Spleen (tissue), 11 donors: Measurements from ENCODE around the gene MEX3C. TPM values are rescaled to one million over a fixed set of nuclear protein-coding genes. Genes with fewer than 3 reads are reported as not detected.

ENCODE experiments used
- DNase-seq: peaks from one replicate; pipeline ENCODE4 v3.0.0-alpha.2; 2020
- H3K27ac ChIP-seq, 8 donors: fragments of 200-600 bp; sonication (generic) in 7 of 8; 1 replicate in 4 of 8; 2 replicates in 4 of 8; pipeline versions ENCODE4 v1.5.0 to v1.8.0; 2016 to 2021; ENCODE audit warnings: inconsistent platforms in 4 of 8, mild to moderate bottlenecking in 4 of 8, moderate library complexity in 1 of 8
- H3K27me3 ChIP-seq, 7 donors: fragments of 200-600 bp; sonication (generic) in 6 of 7; replicated peaks in 1 of 7; 1 replicate in 4 of 7; 2 replicates in 3 of 7; pipeline versions ENCODE4 v1.5.0 to v1.8.0; 2016 to 2021; ENCODE audit warnings: inconsistent platforms in 3 of 7, mild to moderate bottlenecking in 1 of 7
- H3K36me3 ChIP-seq, 6 donors: fragments of 200-600 bp; sonication (generic) in 5 of 6; 1 replicate in 4 of 6; 2 replicates in 2 of 6; pipeline versions ENCODE4 v1.5.0 to v1.8.0; 2016 to 2021; ENCODE audit warnings: inconsistent platforms in 2 of 6
- H3K4me1 ChIP-seq, 6 donors: fragments of 200-600 bp; sonication (generic) in 5 of 6; 1 replicate in 3 of 6; 2 replicates in 3 of 6; pipeline versions ENCODE4 v1.5.0 to v1.8.0; 2016 to 2021; ENCODE audit warnings: inconsistent platforms in 3 of 6
- H3K4me3 ChIP-seq, 8 donors: fragments of 200-600 bp; sonication (generic) in 7 of 8; 1 replicate in 4 of 8; 2 replicates in 4 of 8; pipeline versions ENCODE4 v1.5.0 to v1.8.0; 2016 to 2021; ENCODE audit warnings: inconsistent platforms in 4 of 8, mild to moderate bottlenecking in 4 of 8, moderate library complexity in 2 of 8
- H3K9me3 ChIP-seq, 8 donors: fragments of 200-600 bp; sonication (generic) in 7 of 8; 1 replicate in 4 of 8; 2 replicates in 4 of 8; pipeline versions ENCODE4 v1.5.0 to v1.8.0; 2016 to 2021; ENCODE audit warnings: inconsistent platforms in 4 of 8
- POLR2A ChIP-seq, 3 donors: fragments of 450-650 bp; IDR thresholded peaks; one replicate each; pipeline ENCODE4 v1.5.1; 2017; ENCODE audit warnings: antibody characterized with exemption in 3 of 3, mild to moderate bottlenecking in 1 of 3
- POLR2AphosphoS5 ChIP-seq, 3 donors: sonication (generic); formaldehyde crosslinking; IDR thresholded peaks; one replicate each; pipeline ENCODE4 v1.5.1; 2017; ENCODE audit warnings: antibody characterized with exemption in 3 of 3
- WGBS, 5 donors: extraction: QIAGEN DNeasy Blood & Tissue Kit in 3 of 5; methylation state at CpG; one replicate each; pipeline versions ENCODE4 v1.1.5 to v1.1.7; 2013 to 2018; 5-methylcytosine and 5-hydroxymethylcytosine counted together
- intact Hi-C: fragments of 100-400 bp; cut with DNase I; formaldehyde crosslinking; loops from one replicate; pipeline ENCODE4 v1.15.0; 2023; ENCODE audit warnings: low total_unique reads
- polyA plus RNA-seq, 3 donors: library from polyadenylated mRNA; stranded (reverse); fragments of 200-250 nt; gene quantifications; one replicate each; pipeline ENCODE4 v1.2.1, GENCODE V29; 2013
- total RNA-seq, 7 donors: library from RNA; depleted of rRNA in 3 of 7; stranded (reverse); fragments of >200 nt in 3 of 7; fragmentation: NEBNext Ultra II Directional in 4 of 7; extraction: Animal tissue kit (Norgen Biotek cat#: 25700) in 4 of 7; gene quantifications; one replicate each; pipeline versions ENCODE4 v1.1.0 to v1.2.1, GENCODE V29; 2016 to 2021
- TF ChIP-seq, protein P1 (sequence below), 11 experiments: fragments of 200-600 bp in 7 of 11; fragments of 450-650 bp in 4 of 11; sonication (generic) in 4 of 11; IDR thresholded peaks in 8 of 11; conservative IDR thresholded peaks in 3 of 11; 1 replicate in 7 of 11; 2 replicates in 4 of 11; pipeline versions ENCODE4 v1.4.0 to v1.8.0; 2016 to 2021; ENCODE audit warnings: antibody characterized with exemption in 11 of 11, inconsistent platforms in 4 of 11, mild to moderate bottlenecking in 1 of 11
- donor health status: healthy with polysubstance abuse.
- donor health status: DM: no; HTN: no; CAD: no; lungs with moderate emphysema.
- donor health status: DM: no; HTN: no; CAD: no.
- donor health status: Bipolar disorder and iron deficiency.
- donor health status: healthy.
- donor health status: DM: no; HTN: no; CAD: no.
- donor health status: DM: yes; HTN: yes; CAD: no.

MEX3C gene
- total and polyA plus RNA-seq, 10 donors = 10.2 to 56.7 (median 42.7) TPM

DNA sequence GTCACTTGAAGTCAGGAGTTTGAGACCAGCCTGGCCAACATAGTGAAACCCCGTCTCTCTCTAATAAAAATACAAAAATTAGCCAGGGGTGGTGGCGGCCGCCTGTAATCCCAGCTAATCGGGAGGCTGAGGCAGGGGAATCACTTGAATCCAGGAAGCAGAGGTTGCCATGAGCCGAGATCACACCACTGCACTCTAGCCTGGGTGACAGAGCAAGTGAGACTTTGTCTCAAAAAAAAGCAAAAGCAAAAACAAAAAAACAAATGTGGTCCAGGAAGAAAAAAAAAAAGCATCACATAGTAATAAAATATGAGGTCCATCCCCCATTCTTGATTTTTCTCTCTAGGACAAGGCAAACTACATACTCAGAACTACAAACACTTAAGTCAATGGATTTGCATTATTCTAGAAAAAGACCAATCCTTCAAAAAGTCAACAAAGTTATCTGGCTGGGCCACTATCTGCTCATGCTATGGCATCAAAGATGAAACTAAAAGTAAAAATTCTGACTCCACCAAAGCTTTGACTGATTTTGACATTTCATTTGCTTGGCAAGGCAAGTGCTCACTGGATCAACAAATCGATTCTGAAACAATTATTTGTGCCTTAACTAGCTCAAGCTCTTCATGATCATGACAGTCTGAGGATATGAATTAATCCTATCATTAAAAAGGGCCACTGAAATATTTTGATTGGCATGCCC lies 28.4 kb downstream of the MEX3C start:
- intact Hi-C loops = no loop called here

DNA sequence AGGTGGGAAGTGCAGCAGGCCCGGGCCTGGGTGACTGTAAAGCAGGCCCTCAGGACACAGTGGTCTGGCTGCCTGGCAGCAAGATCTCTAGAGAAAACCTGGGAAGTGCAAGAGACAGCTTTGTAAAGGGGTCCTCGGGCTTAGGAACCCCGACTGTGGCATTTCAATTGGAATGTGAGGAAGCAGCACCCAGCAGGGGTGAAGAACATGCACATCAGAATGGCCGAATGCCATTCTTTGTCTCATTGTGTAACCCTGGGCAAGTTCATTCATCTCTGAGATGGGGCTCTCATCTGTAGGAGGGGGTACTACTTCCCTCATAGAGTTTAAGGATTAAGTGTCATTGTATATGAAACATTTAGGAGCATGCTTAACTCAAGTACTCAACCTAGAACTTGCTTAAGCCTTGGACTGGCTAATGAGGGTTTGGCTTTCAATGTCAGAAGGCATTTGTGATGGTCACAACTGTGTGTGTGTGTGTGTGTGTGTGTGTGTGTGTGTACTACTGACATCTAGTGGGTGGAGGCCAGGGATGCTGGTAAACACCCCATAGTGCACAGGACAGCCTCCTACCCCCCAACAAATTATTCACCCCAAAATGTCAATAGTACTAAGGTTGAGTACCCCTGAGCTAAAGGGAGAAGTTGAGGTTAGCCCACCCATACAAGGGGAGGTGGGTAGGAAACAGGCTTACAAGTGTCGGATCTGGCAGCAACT lies 29.3 kb downstream of the MEX3C start:
- H3K27me3 ChIP-seq = no peaks in the 10 kb centered on the region
- peaks cover 0 to 2% (median 0%) of the 10 kb centered on the region in 6 donors for H3K36me3 ChIP-seq
- WGBS, 5 donors = 77 to 86% (median 84%) methylated on average over 5 of the region's 5 CpGs
- H3K4me1 ChIP-seq = peaks cover 0 to 31% (median 10%) of the 10 kb centered on the region in 6 donors
- DNase-seq = no peak
- no peaks in the 10 kb centered on the region for H3K9me3 ChIP-seq
- H3K27ac ChIP-seq = peak overlapping the region in 1 of 8 donors; percentile 29
- intact Hi-C loops = no loop called here
- TF ChIP-seq POLR2A (IDR thresholded peaks at IDR 0.05) (no peak), POLR2AphosphoS5 (IDR thresholded peaks at IDR 0.05) (no peak)
- TF ChIP-seq, protein P1, sequence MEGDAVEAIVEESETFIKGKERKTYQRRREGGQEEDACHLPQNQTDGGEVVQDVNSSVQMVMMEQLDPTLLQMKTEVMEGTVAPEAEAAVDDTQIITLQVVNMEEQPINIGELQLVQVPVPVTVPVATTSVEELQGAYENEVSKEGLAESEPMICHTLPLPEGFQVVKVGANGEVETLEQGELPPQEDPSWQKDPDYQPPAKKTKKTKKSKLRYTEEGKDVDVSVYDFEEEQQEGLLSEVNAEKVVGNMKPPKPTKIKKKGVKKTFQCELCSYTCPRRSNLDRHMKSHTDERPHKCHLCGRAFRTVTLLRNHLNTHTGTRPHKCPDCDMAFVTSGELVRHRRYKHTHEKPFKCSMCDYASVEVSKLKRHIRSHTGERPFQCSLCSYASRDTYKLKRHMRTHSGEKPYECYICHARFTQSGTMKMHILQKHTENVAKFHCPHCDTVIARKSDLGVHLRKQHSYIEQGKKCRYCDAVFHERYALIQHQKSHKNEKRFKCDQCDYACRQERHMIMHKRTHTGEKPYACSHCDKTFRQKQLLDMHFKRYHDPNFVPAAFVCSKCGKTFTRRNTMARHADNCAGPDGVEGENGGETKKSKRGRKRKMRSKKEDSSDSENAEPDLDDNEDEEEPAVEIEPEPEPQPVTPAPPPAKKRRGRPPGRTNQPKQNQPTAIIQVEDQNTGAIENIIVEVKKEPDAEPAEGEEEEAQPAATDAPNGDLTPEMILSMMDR (IDR thresholded peaks at IDR 0.05 in 8 of 11, conservative IDR thresholded peaks at IDR 0.05 in 3 of 11) = no peak
- H3K4me3 ChIP-seq = no peak overlapping the region

More for the DNA sequence above, 28.4 kb downstream of the MEX3C start:
- 87 to 92% (median 89%) methylated on average over 6 of the region's 6 CpGs for WGBS, 5 donors
- DNase-seq = no peak
- Histone ChIP-seq H3K4me3 (no peak overlapping the region), H3K36me3 (peaks cover 0 to 10% (median 0%) of the 10 kb centered on the region in 6 donors), H3K27me3 (no peaks in the 10 kb centered on the region), H3K27ac (peak overlapping the region in 2 of 8 donors; percentile 16 to 29), H3K9me3 (no peaks in the 10 kb centered on the region), H3K4me1 (peaks cover 0 to 31% (median 10%) of the 10 kb centered on the region in 6 donors)
- no peak for TF ChIP-seq POLR2A (IDR thresholded peaks at IDR 0.05)
- no peak for TF ChIP-seq POLR2AphosphoS5 (IDR thresholded peaks at IDR 0.05)
- TF ChIP-seq, protein P1 (IDR thresholded peaks at IDR 0.05 in 8 of 11, conservative IDR thresholded peaks at IDR 0.05 in 3 of 11) = no peak

DNA sequence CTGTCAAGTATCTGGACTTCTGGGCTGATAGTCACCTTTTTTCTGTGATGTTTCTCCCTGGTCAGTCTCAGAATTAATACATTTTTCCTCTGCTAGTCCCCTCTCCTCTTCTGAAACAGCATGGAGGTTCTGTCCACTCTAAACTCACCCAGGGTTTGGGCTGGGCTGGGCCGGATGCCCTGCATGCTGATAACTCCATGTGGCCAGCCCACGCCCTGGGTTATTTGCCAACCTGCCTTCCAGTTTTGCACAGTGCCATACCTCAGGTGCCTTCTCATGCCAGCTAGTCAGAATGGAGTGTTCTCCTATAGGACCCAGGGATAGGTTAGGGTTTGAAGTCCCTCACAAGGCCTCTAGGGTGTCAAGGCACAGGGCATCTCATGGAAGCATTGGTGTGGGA lies 32.2 kb downstream of the MEX3C start:
- DNase-seq = no peak
- WGBS, 5 donors = 82 to 100% (median 90%) methylated on average over 2 of the region's 2 CpGs
- Histone ChIP-seq H3K27me3 (no peaks in the 10 kb centered on the region), H3K36me3 (no peaks in the 10 kb centered on the region), H3K27ac (no peak overlapping the region), H3K4me3 (no peak overlapping the region), H3K9me3 (no peaks in the 10 kb centered on the region), H3K4me1 (peaks cover 0 to 22% (median 8%) of the 10 kb centered on the region in 6 donors)
- TF ChIP-seq POLR2AphosphoS5 (IDR thresholded peaks at IDR 0.05) (no peak), POLR2A (IDR thresholded peaks at IDR 0.05) (no peak)
- TF ChIP-seq, protein P1 (IDR thresholded peaks at IDR 0.05 in 8 of 11, conservative IDR thresholded peaks at IDR 0.05 in 3 of 11) = no peak
- intact Hi-C loops = no loop called here

- Histone ChIP-seq H3K36me3 (no peaks in the 10 kb centered on the region), H3K27me3 (no peaks in the 10 kb centered on the region), H3K4me1 (peaks cover 0 to 24% (median 8%) of the 10 kb centered on the region in 6 donors), H3K27ac (peak overlapping the region in 1 of 8 donors; percentile 11), H3K4me3 (no peak overlapping the region), H3K9me3 (no peaks in the 10 kb centered on the region)
- intact Hi-C loops = no loop called here
- 86 to 93% (median 87%) methylated on average over 2 of the region's 2 CpGs for WGBS, 5 donors
- TF ChIP-seq POLR2A (IDR thresholded peaks at IDR 0.05) = no peak
- TF ChIP-seq POLR2AphosphoS5 (IDR thresholded peaks at IDR 0.05) = no peak
- TF ChIP-seq, protein P1 (IDR thresholded peaks at IDR 0.05 in 8 of 11, conservative IDR thresholded peaks at IDR 0.05 in 3 of 11) = no peak
- DNase-seq = no peak
Observed at GRCh38 chr18:51164761-51165281, 32.7 kb downstream of the MEX3C start.
